ENCODE measurements around the gene PDZRN3. TPM values are rescaled to one million over a fixed set of nuclear protein-coding genes. Genes with fewer than 3 reads are reported as not detected.

PDZRN3 gene
- total and polyA plus RNA-seq, 2 donors (not counting 3 experiments of a cell fraction or from before 2014, with no cell fraction given) = not detected

DNA sequence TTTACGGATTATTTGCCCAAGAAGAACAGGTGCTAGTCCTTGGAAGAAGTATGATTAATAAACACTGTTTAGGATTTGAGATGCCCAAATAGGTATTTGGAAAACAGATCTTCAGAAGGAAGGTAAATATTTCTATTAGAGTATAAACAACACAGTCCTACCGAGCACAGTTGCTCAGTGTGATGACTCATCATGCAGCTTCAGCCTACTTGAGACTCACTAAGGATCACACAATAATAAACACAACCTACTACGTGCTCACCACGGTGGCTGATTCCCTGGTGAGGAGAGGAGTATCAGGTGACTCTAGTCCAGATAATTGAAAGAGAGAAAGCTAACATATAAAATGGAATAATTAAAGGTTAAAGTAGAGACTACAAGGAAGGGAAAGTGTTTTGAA is 72.0 kb downstream of the PDZRN3 start:
- CTCF ChIA-PET = no interaction called here
- Histone ChIP-seq H3K79me2 (ENCODE audit: control insufficient read depth, insufficient read depth, low read length) (no peaks in the 10 kb centered on the region), H2AFZ (ENCODE audit: low read depth, low read length) (no peak overlapping the region), H3K4me2 (ENCODE audit: insufficient read depth, low read length) (no peak overlapping the region), H3K9ac (replicated peaks; ENCODE audit: extremely low read depth, insufficient read depth, low read length) (no peak overlapping the region), H3K36me3 (ENCODE audit: control insufficient read depth in 2 of 2, extremely low read depth in 1 of 2, insufficient read depth in 2 of 2, low read length in 2 of 2) (no peaks in the 10 kb centered on the region), H3K27me3 (ENCODE audit: control insufficient read depth in 2 of 2, insufficient read depth in 2 of 2, low read length in 2 of 2) (no peaks in the 10 kb centered on the region), H3K9me1 (replicated peaks; ENCODE audit: control insufficient read depth, extremely low read depth, insufficient read depth, low read length) (no peaks in the 10 kb centered on the region), H3K4me1 (ENCODE audit: control insufficient read depth, extremely low read depth, insufficient read depth, low read length) (no peaks in the 10 kb centered on the region), H3K27ac (ENCODE audit: insufficient read depth, low read depth, low read length) (no peak overlapping the region), H3K4me3 (replicated peaks in 1 of 3; ENCODE audit: insufficient read depth in 1 of 3, low read depth in 1 of 3, low read length in 3 of 3) (no peak overlapping the region), H4K20me1 (replicated peaks; ENCODE audit: control insufficient read depth, extremely low read depth, insufficient read depth, low read length) (no peaks in the 10 kb centered on the region), H3K9me3 (replicated peaks; ENCODE audit: control insufficient read depth, insufficient read depth, low read length) (no peaks in the 10 kb centered on the region)
- no TSS peak for BruUV-seq (replicated peaks)
- intact Hi-C loops (cut with micrococcal nuclease) = no loop called here
- FAIRE-seq (no peak), DNase-seq (ENCODE audit: low read depth, low spot score) (no peak)
- POLR2A ChIA-PET = no interaction called here
- no peak for TF ChIP-seq POLR2AphosphoS5 (IDR thresholded peaks at IDR 0.05; ENCODE audit: insufficient read depth, low read depth, low read length)
- no peak for TF ChIP-seq GATA2 (IDR thresholded peaks at IDR 0.05; ENCODE audit: insufficient read depth, insufficient read length, low read depth, low read length)
- no peak for TF ChIP-seq CTCF (IDR thresholded peaks at IDR 0.05; ENCODE audit: extremely low read depth in 1 of 2, insufficient read depth in 1 of 2, low read depth in 1 of 2, low read length in 2 of 2)
- no peak for TF ChIP-seq POLR2A (IDR thresholded peaks at IDR 0.05; ENCODE audit: low read depth, low read length)
- no peak for TF ChIP-seq FOS (IDR thresholded peaks at IDR 0.05; ENCODE audit: borderline replicate concordance, insufficient read depth, low read length)
- no peak for TF ChIP-seq MAX (IDR thresholded peaks at IDR 0.05; ENCODE audit: insufficient read depth, insufficient read length)
- TF ChIP-seq EZH2 (IDR thresholded peaks at IDR 0.05; ENCODE audit: borderline replicate concordance, low read depth, low read length, severe bottlenecking) = no peak
- TF ChIP-seq JUN (IDR thresholded peaks at IDR 0.05; ENCODE audit: borderline replicate concordance, insufficient read depth, insufficient read length, low read depth) = no peak
- no peak for TF ChIP-seq MYC (IDR thresholded peaks at IDR 0.05; ENCODE audit: low read depth, low read length)
- dilution Hi-C loops (cut with MboI; ENCODE audit: extremely low pct_ligation_motif_present, low sequenced_read_pairs) = no loop called here
